ENCODE results near the gene GNG5. TPM values are rescaled to one million over a fixed set of nuclear protein-coding genes. Genes with fewer than 3 reads are reported as not detected.
"Not testable (repeated sequence)": the region's sequence is repeated elsewhere in the genome, so short reads cannot be mapped to it uniquely, and the experiment has no call there.

The GNG5 gene
- total and polyA plus RNA-seq, 4 donors, result 60.7 to 263 (median 161) TPM

- TF ChIP-seq CTCF (IDR thresholded peaks at IDR 0.05; ENCODE audit: control extremely low read depth, extremely low read depth), result no peak
- no peak overlapping the region for H3K27ac ChIP-seq (ENCODE audit: low read depth in 1 of 2, low read length in 1 of 2)
- H3K27me3 ChIP-seq (ENCODE audit: control insufficient read depth in 3 of 3, insufficient read depth in 3 of 3, low read length in 2 of 3), result peaks cover 0 to 34% (median 28%) of the 10 kb centered on the region in 3 donors
- H3K9me3 ChIP-seq (ENCODE audit: control insufficient read depth in 4 of 4, insufficient read depth in 3 of 4, low read length in 3 of 4), result no peaks in the 10 kb centered on the region
- no peaks in the 10 kb centered on the region for H3K36me3 ChIP-seq (ENCODE audit: control insufficient read depth in 4 of 4, insufficient read depth in 4 of 4, low read length in 4 of 4)
- DNase-seq (no peak), ATAC-seq (ENCODE audit: insufficient read depth, low FRiP score) (no peak)
- H3K4me1 ChIP-seq (ENCODE audit: control insufficient read depth in 5 of 5, insufficient read depth in 5 of 5, low read length in 5 of 5), result no peaks in the 10 kb centered on the region
- no peak overlapping the region for H3K9ac ChIP-seq (ENCODE audit: insufficient read depth in 1 of 2, low read length in 2 of 2)
- H3K4me3 ChIP-seq, result no peak overlapping the region
Observed at GRCh38 chr1:84467298-84467697, 39.1 kb downstream of the GNG5 start.

GRCh38 chr1:84462118-84462517 lies 44.3 kb downstream of the GNG5 start:
- Histone ChIP-seq H3K4me3 (no peak overlapping the region), H3K36me3 (ENCODE audit: control insufficient read depth in 4 of 4, insufficient read depth in 4 of 4, low read length in 4 of 4) (no peaks in the 10 kb centered on the region), H3K27ac (ENCODE audit: low read depth in 1 of 2, low read length in 1 of 2) (no peak overlapping the region), H3K27me3 (ENCODE audit: control insufficient read depth in 3 of 3, insufficient read depth in 3 of 3, low read length in 2 of 3) (peaks cover 0 to 19% (median 19%) of the 10 kb centered on the region in 3 donors), H3K9me3 (ENCODE audit: control insufficient read depth in 4 of 4, insufficient read depth in 3 of 4, low read length in 3 of 4) (no peaks in the 10 kb centered on the region), H3K9ac (ENCODE audit: insufficient read depth in 1 of 2, low read length in 2 of 2) (no peak overlapping the region), H3K4me1 (ENCODE audit: control insufficient read depth in 5 of 5, insufficient read depth in 5 of 5, low read length in 5 of 5) (no peaks in the 10 kb centered on the region)
- WGBS, 2 donors, result 84 to 91% methylated on average over 1 of the region's 1 CpG
- DNase-seq (no peak), ATAC-seq (ENCODE audit: insufficient read depth, low FRiP score) (no peak)
- no peak for TF ChIP-seq CTCF (IDR thresholded peaks at IDR 0.05; ENCODE audit: control extremely low read depth, extremely low read depth)

GRCh38 chr1:84452436-84452835 lies 53.9 kb downstream of the GNG5 start:
- Histone ChIP-seq H3K4me3 (no peak overlapping the region), H3K4me1 (ENCODE audit: control insufficient read depth in 5 of 5, insufficient read depth in 5 of 5, low read length in 5 of 5) (no peaks in the 10 kb centered on the region), H3K36me3 (ENCODE audit: control insufficient read depth in 4 of 4, insufficient read depth in 4 of 4, low read length in 4 of 4) (no peaks in the 10 kb centered on the region), H3K27ac (ENCODE audit: low read depth in 1 of 2, low read length in 1 of 2) (no peak overlapping the region), H3K27me3 (ENCODE audit: control insufficient read depth in 3 of 3, insufficient read depth in 3 of 3, low read length in 2 of 3) (peaks cover 0 to 15% (median 0%) of the 10 kb centered on the region in 3 donors), H3K9me3 (ENCODE audit: control insufficient read depth in 4 of 4, insufficient read depth in 3 of 4, low read length in 3 of 4) (no peaks in the 10 kb centered on the region), H3K9ac (ENCODE audit: insufficient read depth in 1 of 2, low read length in 2 of 2) (no peak overlapping the region)
- WGBS, 2 donors, result 54 to 65% methylated on average over 3 of the region's 3 CpGs
- no peak for DNase-seq
- no peak for ATAC-seq (ENCODE audit: insufficient read depth, low FRiP score)
- TF ChIP-seq CTCF (IDR thresholded peaks at IDR 0.05; ENCODE audit: control extremely low read depth, extremely low read depth), result no peak

- WGBS, 2 donors, result 62 to 73% methylated on average over 2 of the region's 2 CpGs
- H3K36me3 ChIP-seq (ENCODE audit: control insufficient read depth in 4 of 4, insufficient read depth in 4 of 4, low read length in 4 of 4), result no peaks in the 10 kb centered on the region
- H3K27ac ChIP-seq (ENCODE audit: low read depth in 1 of 2, low read length in 1 of 2), result no peak overlapping the region
- ATAC-seq (ENCODE audit: insufficient read depth, low FRiP score) (no peak), DNase-seq (no peak)
- no peaks in the 10 kb centered on the region for H3K4me1 ChIP-seq (ENCODE audit: control insufficient read depth in 5 of 5, insufficient read depth in 5 of 5, low read length in 5 of 5)
- no peaks in the 10 kb centered on the region for H3K9me3 ChIP-seq (ENCODE audit: control insufficient read depth in 4 of 4, insufficient read depth in 3 of 4, low read length in 3 of 4)
- H3K4me3 ChIP-seq, result no peak overlapping the region
- H3K9ac ChIP-seq (ENCODE audit: insufficient read depth in 1 of 2, low read length in 2 of 2), result no peak overlapping the region
- TF ChIP-seq CTCF (IDR thresholded peaks at IDR 0.05; ENCODE audit: control extremely low read depth, extremely low read depth), result no peak
- H3K27me3 ChIP-seq (ENCODE audit: control insufficient read depth in 3 of 3, insufficient read depth in 3 of 3, low read length in 2 of 3), result peaks cover 0 to 13% (median 0%) of the 10 kb centered on the region in 3 donors
Observed at GRCh38 chr1:84450910-84451309, 55.5 kb downstream of the GNG5 start.

GRCh38 chr1:84448704-84449103 lies 57.7 kb downstream of the GNG5 start:
- not testable (repeated sequence) for H3K27me3 ChIP-seq (ENCODE audit: control insufficient read depth in 3 of 3, insufficient read depth in 3 of 3, low read length in 2 of 3); DNase-seq; ATAC-seq (ENCODE audit: insufficient read depth, low FRiP score); H3K27ac ChIP-seq (ENCODE audit: low read depth in 1 of 2, low read length in 1 of 2); H3K4me3 ChIP-seq; H3K9ac ChIP-seq (ENCODE audit: insufficient read depth in 1 of 2, low read length in 2 of 2); H3K9me3 ChIP-seq (ENCODE audit: control insufficient read depth in 4 of 4, insufficient read depth in 3 of 4, low read length in 3 of 4); H3K4me1 ChIP-seq (ENCODE audit: control insufficient read depth in 5 of 5, insufficient read depth in 5 of 5, low read length in 5 of 5); H3K36me3 ChIP-seq (ENCODE audit: control insufficient read depth in 4 of 4, insufficient read depth in 4 of 4, low read length in 4 of 4)
- WGBS, 2 donors, result 96 to 100% methylated on average over 3 of the region's 3 CpGs

All from lung (tissue), 12 donors.